GM12892 (cell line): ENCODE results near the gene OR2T29.
"Not testable (repeated sequence)": the region's sequence is repeated elsewhere in the genome, so short reads cannot be mapped to it uniquely, and the experiment has no call there.

Source experiments
- POLR2A ChIP-seq: IDR thresholded peaks from 2 replicates; pipeline ENCODE4 v1.6.1; 2011; ENCODE audit warnings: low read depth, low read length, control low read depth
- POLR2AphosphoS5 ChIP-seq: IDR thresholded peaks from 2 replicates; pipeline ENCODE4 v1.6.1; 2011; ENCODE audit warnings: low read depth, low read length, control low read depth
- TAF1 ChIP-seq: IDR thresholded peaks from 2 replicates; pipeline ENCODE4 v1.6.1; 2011; ENCODE audit warnings: low read depth, mild to moderate bottlenecking, control low read depth, low read length, borderline replicate concordance

GRCh38 chr1:248570811-248571210 is 8.2 kb upstream of the OR2T29 start:
- TF ChIP-seq POLR2A, POLR2AphosphoS5, TAF1: not testable (repeated sequence)
